G401.6 (cell line): Measurements from ENCODE around the gene CACNB1.

ENCODE experiments used
- FAIRE-seq: peaks from 2 replicates; lab custom pipeline; 2012; peaks lifted over from hg19 to GRCh38; lab: Jason Lieb, UNC

The CACNB1 gene

DNA sequence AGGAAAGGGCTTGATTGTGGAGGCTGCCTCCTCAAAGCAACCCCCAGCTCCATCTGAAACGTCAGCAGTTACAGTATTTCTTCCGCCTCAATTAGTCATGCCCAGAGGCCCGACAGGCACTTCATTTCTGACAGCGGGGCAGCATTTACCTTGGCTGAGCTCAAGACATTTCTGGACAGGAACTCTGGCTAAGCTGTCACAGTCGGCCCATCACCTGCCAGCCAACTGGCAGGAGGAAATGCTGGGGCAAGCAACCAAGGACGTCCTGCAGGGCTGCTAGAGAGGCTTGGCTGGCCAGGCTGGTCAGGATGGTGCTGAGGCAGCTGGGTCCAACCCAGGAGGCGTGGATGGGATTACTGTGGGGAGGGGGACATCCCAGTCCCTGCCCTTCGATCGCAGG is 73.8 kb downstream of the CACNB1 start:
- no peak for FAIRE-seq
